SK-N-SH treated with all-trans-retinoic acid at 6 μM for 48 hours (cell line): Measurements from ENCODE around the gene TUB.

Experiments used
- ATAC-seq: fragments of 200-7000 bp; cut with Tn5 transposase; 3 replicates; pipeline ENCODE4 v1.9.1; 2020; ENCODE audit warnings: mild to moderate bottlenecking, moderate library complexity
- ARNTL ChIP-seq: fragments of 450-650 bp; formaldehyde crosslinking; IDR thresholded peaks from 2 replicates; pipeline ENCODE4 v1.5.0; 2020; ENCODE audit warnings: low read depth, mild to moderate bottlenecking, moderate library complexity, borderline replicate concordance
- BACH2 ChIP-seq: fragments of 250-450 bp; sonication (Bioruptor Pico); IDR thresholded peaks from 2 replicates; pipeline ENCODE4 v1.9.0; 2021; ENCODE audit warnings: mild to moderate bottlenecking, borderline replicate concordance
- CSDC2 ChIP-seq: fragments of 250-450 bp; sonication (Bioruptor Pico); IDR thresholded peaks from 2 replicates; pipeline ENCODE4 v1.5.0; 2020; ENCODE audit warnings: mild to moderate bottlenecking, moderate library complexity
- CSRNP3 ChIP-seq: fragments of 250-450 bp; sonication (Bioruptor Pico); IDR thresholded peaks from 2 replicates; pipeline ENCODE4 v1.5.1; 2021; ENCODE audit warnings: mild to moderate bottlenecking, moderate library complexity
- ESRRG ChIP-seq: fragments of 250-450 bp; sonication (Bioruptor Pico); IDR thresholded peaks from 2 replicates; pipeline ENCODE4 v1.6.1; 2021; ENCODE audit warnings: mild to moderate bottlenecking
- ISL1 ChIP-seq: fragments of 250-450 bp; sonication (Bioruptor Pico); IDR thresholded peaks from 2 replicates; pipeline ENCODE4 v2.1.2; 2022; ENCODE audit warnings: mild to moderate bottlenecking, moderate library complexity
- OSR1 ChIP-seq: fragments of 250-450 bp; sonication (Bioruptor Pico); IDR thresholded peaks from 2 replicates; pipeline ENCODE4 v1.8.0; 2022; ENCODE audit warnings: moderate library complexity, mild to moderate bottlenecking, inconsistent platforms
- POU6F1 ChIP-seq: fragments of 250-450 bp; sonication (Bioruptor Pico); IDR thresholded peaks from 2 replicates; pipeline ENCODE4 v1.8.0; 2021; ENCODE audit warnings: low read depth, mild to moderate bottlenecking, moderate library complexity, borderline replicate concordance
- PPARA ChIP-seq: fragments of 250-450 bp; sonication (Bioruptor Pico); IDR thresholded peaks from 2 replicates; pipeline ENCODE4 v1.5.0; 2020; ENCODE audit warnings: mild to moderate bottlenecking, borderline replicate concordance
- RARB ChIP-seq: fragments of 250-450 bp; sonication (Bioruptor Pico); IDR thresholded peaks from 2 replicates; pipeline ENCODE4 v1.8.0; 2021; ENCODE audit warnings: mild to moderate bottlenecking, moderate library complexity
- TCF4 ChIP-seq: fragments of 250-450 bp; sonication (Bioruptor Pico); IDR thresholded peaks from 2 replicates; pipeline ENCODE4 v1.8.0; 2021; ENCODE audit warnings: mild to moderate bottlenecking, moderate library complexity, borderline replicate concordance
- TOX ChIP-seq: fragments of 250-450 bp; sonication (Bioruptor Pico); IDR thresholded peaks from 2 replicates; pipeline ENCODE4 v1.8.0; 2021; ENCODE audit warnings: mild to moderate bottlenecking, moderate library complexity, borderline replicate concordance
- ZC3H10 ChIP-seq: fragments of 250-450 bp; sonication (Bioruptor Pico); IDR thresholded peaks from 2 replicates; pipeline ENCODE4 v1.5.1; 2021; ENCODE audit warnings: mild to moderate bottlenecking, moderate library complexity
- ZFP3 ChIP-seq: fragments of 250-450 bp; sonication (Bioruptor Pico); IDR thresholded peaks from 2 replicates; pipeline ENCODE4 v1.5.0; 2020; ENCODE audit warnings: mild to moderate bottlenecking, moderate library complexity
- ZFP30 ChIP-seq: fragments of 450-650 bp; formaldehyde crosslinking; IDR thresholded peaks from 2 replicates; pipeline ENCODE4 v1.5.0; 2022; ENCODE audit warnings: mild to moderate bottlenecking, moderate library complexity
- ZNF565 ChIP-seq: fragments of 450-650 bp; formaldehyde crosslinking; conservative IDR thresholded peaks from 2 replicates; pipeline ENCODE4 v1.5.0; 2020; ENCODE audit warnings: low read depth, mild to moderate bottlenecking, moderate library complexity
- ZNF70 ChIP-seq: fragments of 450-650 bp; formaldehyde crosslinking; IDR thresholded peaks from 2 replicates; pipeline ENCODE4 v1.5.0; 2020; ENCODE audit warnings: mild to moderate bottlenecking, moderate library complexity
- ZNF8 ChIP-seq: fragments of 450-650 bp; formaldehyde crosslinking; IDR thresholded peaks from 2 replicates; pipeline ENCODE4 v1.5.0; 2020; ENCODE audit warnings: mild to moderate bottlenecking, moderate library complexity
- TF ChIP-seq, protein P1 (sequence below): fragments of 250-450 bp; sonication (Bioruptor Pico); IDR thresholded peaks from 2 replicates; pipeline ENCODE4 v1.5.1; 2020; ENCODE audit warnings: low read depth, mild to moderate bottlenecking, moderate library complexity
- TF ChIP-seq, protein P2 (sequence below): fragments of 250-450 bp; sonication (Bioruptor Pico); IDR thresholded peaks from 2 replicates; pipeline ENCODE4 v1.8.0; 2020; ENCODE audit warnings: mild to moderate bottlenecking, moderate library complexity, borderline replicate concordance

The TUB gene

GRCh38 chr11:8094656-8095055 lies 13.6 kb downstream of the TUB start (continued):
- TF ChIP-seq CSRNP3 (CRISPR knock-in tag) = no peak
- TF ChIP-seq OSR1 = no peak
- no peak for TF ChIP-seq ZFP3 (CRISPR knock-in tag)
- TF ChIP-seq ZC3H10 (CRISPR knock-in tag) = no peak
- TF ChIP-seq RARB (CRISPR knock-in tag) = no peak
- no peak for TF ChIP-seq ZNF8 (CRISPR knock-in tag)
- no peak for TF ChIP-seq ZNF565 (CRISPR knock-in tag)
- TF ChIP-seq CSDC2 (CRISPR knock-in tag) = no peak
- TF ChIP-seq ZNF70 (CRISPR knock-in tag) = no peak
- TF ChIP-seq ZFP30 = no peak

GRCh38 chr11:8095371-8095770 lies 14.4 kb downstream of the TUB start:
- no peak for ATAC-seq
- TF ChIP-seq ZNF8 (CRISPR knock-in tag) = no peak
- no peak for TF ChIP-seq ESRRG
- TF ChIP-seq CSRNP3 (CRISPR knock-in tag) = no peak
- TF ChIP-seq CSDC2 (CRISPR knock-in tag) = no peak
- TF ChIP-seq, protein P1, sequence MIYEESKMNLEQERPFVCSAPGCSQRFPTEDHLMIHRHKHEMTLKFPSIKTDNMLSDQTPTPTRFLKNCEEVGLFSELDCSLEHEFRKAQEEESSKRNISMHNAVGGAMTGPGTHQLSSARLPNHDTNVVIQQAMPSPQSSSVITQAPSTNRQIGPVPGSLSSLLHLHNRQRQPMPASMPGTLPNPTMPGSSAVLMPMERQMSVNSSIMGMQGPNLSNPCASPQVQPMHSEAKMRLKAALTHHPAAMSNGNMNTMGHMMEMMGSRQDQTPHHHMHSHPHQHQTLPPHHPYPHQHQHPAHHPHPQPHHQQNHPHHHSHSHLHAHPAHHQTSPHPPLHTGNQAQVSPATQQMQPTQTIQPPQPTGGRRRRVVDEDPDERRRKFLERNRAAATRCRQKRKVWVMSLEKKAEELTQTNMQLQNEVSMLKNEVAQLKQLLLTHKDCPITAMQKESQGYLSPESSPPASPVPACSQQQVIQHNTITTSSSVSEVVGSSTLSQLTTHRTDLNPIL = no peak
- TF ChIP-seq BACH2 = no peak
- TF ChIP-seq ZNF565 (CRISPR knock-in tag) = no peak
- TF ChIP-seq ARNTL (CRISPR knock-in tag) = no peak
- TF ChIP-seq ZFP3 (CRISPR knock-in tag) = no peak
- no peak for TF ChIP-seq ISL1 (CRISPR knock-in tag)
- TF ChIP-seq TOX (CRISPR knock-in tag) = no peak
- TF ChIP-seq RARB (CRISPR knock-in tag) = no peak
- TF ChIP-seq ZFP30 = no peak
- TF ChIP-seq ZNF70 (CRISPR knock-in tag) = no peak

DNA sequence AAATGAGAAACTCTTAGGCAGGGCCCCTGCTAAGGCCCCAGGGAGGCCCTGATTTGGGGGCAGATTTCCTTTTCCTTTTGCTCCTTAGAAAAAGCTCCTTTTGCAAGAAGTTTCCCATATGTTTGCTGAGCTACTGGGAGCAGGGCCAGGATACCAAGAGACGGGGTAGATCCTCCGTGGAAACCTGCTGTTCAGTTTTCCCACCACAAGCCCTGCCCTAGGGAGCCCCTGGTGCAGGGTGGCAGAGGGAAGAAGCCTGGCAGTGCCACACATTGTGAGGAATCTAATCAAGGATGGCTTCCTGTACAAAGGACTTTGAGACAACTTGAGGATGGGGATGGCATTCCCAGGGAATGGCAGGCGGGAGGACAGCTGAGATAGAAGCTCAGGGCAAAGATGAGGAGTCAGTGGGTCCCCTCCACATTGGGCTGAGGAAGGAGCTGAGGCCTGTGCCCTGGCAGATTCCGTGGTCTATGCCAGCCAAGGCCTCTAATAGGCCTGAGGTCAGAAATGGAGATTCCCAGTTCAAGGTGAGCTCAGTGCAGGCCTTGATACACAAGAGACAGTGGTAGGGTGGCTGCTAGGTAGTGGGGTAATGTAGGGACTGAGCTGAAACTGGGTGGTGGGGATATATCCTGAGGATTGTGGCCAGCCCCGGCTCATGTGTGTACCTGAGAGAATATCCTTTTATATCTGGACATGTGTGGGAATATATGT lies 15.0 kb downstream of the TUB start:
- ATAC-seq = no peak
- no peak for TF ChIP-seq TOX (CRISPR knock-in tag)
- no peak for TF ChIP-seq OSR1
- no peak for TF ChIP-seq ARNTL (CRISPR knock-in tag)
- no peak for TF ChIP-seq ZC3H10 (CRISPR knock-in tag)
- no peak for TF ChIP-seq ZNF565 (CRISPR knock-in tag)
- TF ChIP-seq CSDC2 (CRISPR knock-in tag) = no peak
- TF ChIP-seq PPARA (CRISPR knock-in tag) = no peak
- TF ChIP-seq ISL1 (CRISPR knock-in tag) = no peak
- TF ChIP-seq, protein P1 = no peak
- no peak for TF ChIP-seq TCF4 (CRISPR knock-in tag)
- TF ChIP-seq BACH2 = no peak
- TF ChIP-seq CSRNP3 (CRISPR knock-in tag) = no peak
- no peak for TF ChIP-seq POU6F1 (CRISPR knock-in tag)
- TF ChIP-seq, protein P2, sequence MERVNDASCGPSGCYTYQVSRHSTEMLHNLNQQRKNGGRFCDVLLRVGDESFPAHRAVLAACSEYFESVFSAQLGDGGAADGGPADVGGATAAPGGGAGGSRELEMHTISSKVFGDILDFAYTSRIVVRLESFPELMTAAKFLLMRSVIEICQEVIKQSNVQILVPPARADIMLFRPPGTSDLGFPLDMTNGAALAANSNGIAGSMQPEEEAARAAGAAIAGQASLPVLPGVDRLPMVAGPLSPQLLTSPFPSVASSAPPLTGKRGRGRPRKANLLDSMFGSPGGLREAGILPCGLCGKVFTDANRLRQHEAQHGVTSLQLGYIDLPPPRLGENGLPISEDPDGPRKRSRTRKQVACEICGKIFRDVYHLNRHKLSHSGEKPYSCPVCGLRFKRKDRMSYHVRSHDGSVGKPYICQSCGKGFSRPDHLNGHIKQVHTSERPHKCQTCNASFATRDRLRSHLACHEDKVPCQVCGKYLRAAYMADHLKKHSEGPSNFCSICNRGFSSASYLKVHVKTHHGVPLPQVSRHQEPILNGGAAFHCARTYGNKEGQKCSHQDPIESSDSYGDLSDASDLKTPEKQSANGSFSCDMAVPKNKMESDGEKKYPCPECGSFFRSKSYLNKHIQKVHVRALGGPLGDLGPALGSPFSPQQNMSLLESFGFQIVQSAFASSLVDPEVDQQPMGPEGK (CRISPR knock-in tag) = no peak
